Prostate gland (tissue), 2 donors: Measurements from ENCODE around the gene VOPP1. TPM values are rescaled to one million over a fixed set of nuclear protein-coding genes. Genes with fewer than 3 reads are reported as not detected.
"Not testable (repeated sequence)": the region's sequence is repeated elsewhere in the genome, so short reads cannot be mapped to it uniquely, and the experiment has no call there.

Source experiments
- DNase-seq: peaks from one replicate; pipeline ENCODE4 v3.0.0-alpha.2; 2019; ENCODE audit warnings: low spot score
- H3K27ac ChIP-seq, 2 donors: fragments of 200-600 bp; sonication (generic); 2 replicates each; pipeline ENCODE4 v1.5.1; 2017 to 2019
- H3K27me3 ChIP-seq: fragments of 200-600 bp; sonication (generic); replicated peaks from 2 replicates; pipeline ENCODE4 v1.5.1; 2019; ENCODE audit not compliant: insufficient read depth
- H3K36me3 ChIP-seq, 2 donors: fragments of 200-600 bp; sonication (generic); 1 replicate in 1 of 2; 2 replicates in 1 of 2; pipeline versions ENCODE4 v1.5.1 to v1.8.1; 2017 to 2019
- H3K4me1 ChIP-seq: fragments of 200-600 bp; sonication (generic); replicated peaks from 2 replicates; pipeline ENCODE4 v1.5.1; 2019
- H3K4me3 ChIP-seq, 2 donors: fragments of 200-600 bp; sonication (generic); 2 replicates each; pipeline ENCODE4 v1.5.1; 2017 to 2019
- H3K9me3 ChIP-seq: fragments of 200-600 bp; sonication (generic); 2 replicates; pipeline ENCODE4 v1.5.1; 2017
- CTCF ChIP-seq, 4 experiments: fragments of 200-600 bp in 2 of 4; fragments of 450-650 bp in 2 of 4; sonication (generic) in 2 of 4; IDR thresholded peaks; 1 replicate in 3 of 4; 2 replicates in 1 of 4; pipeline ENCODE4 v1.5.1; 2016 to 2019; ENCODE audit warnings: antibody characterized with exemption in 4 of 4, mild to moderate bottlenecking in 2 of 4, moderate library complexity in 2 of 4
- POLR2A ChIP-seq: fragments of 450-650 bp; IDR thresholded peaks from one replicate; pipeline ENCODE4 v1.6.1; 2016; ENCODE audit warnings: antibody characterized with exemption, mild to moderate bottlenecking
- POLR2AphosphoS5 ChIP-seq: sonication (generic); formaldehyde crosslinking; IDR thresholded peaks from one replicate; pipeline ENCODE4 v1.6.1; 2017; ENCODE audit warnings: antibody characterized with exemption
- WGBS: methylation state at CpG from one replicate; pipeline ENCODE4 v1.1.5; 2018; 5-methylcytosine and 5-hydroxymethylcytosine counted together
- intact Hi-C: fragments of 100-400 bp; cut with DNase I; formaldehyde crosslinking; loops from one replicate; pipeline ENCODE4 v1.14.2; 2022
- total RNA-seq, 2 donors: library from RNA; depleted of rRNA; stranded (reverse); fragments of >200 nt; gene quantifications; one replicate each; pipeline ENCODE4 v1.1.0, GENCODE V29; 2016

The VOPP1 gene
- total RNA-seq, 2 donors from 2014 or later: 29.4 to 46.6 TPM

- peak; percentile 33 for TF ChIP-seq POLR2AphosphoS5
- intact Hi-C loops: loop anchor here (5.0 kb wide), 2 partner anchors 165 to 320 kb away; no protein-coding TSS in a partner anchor
- WGBS: 43% methylated on average over 2 of the region's 2 CpGs
Observed at GRCh38 chr7:55597214-55597739, 25.0 kb upstream of the VOPP1 start.

GRCh38 chr7:55595511-55595910, 23.2 kb upstream of the VOPP1 start:
- H3K9me3 ChIP-seq: no peaks in the 10 kb centered on the region
- WGBS: 90% methylated on average over 4 of the region's 4 CpGs
- no peak for DNase-seq
- no peaks in the 10 kb centered on the region for H3K27me3 ChIP-seq
- H3K27ac ChIP-seq: no peak overlapping the region
- intact Hi-C loops: loop anchor here (5.0 kb wide), 2 partner anchors 163 to 318 kb away; no protein-coding TSS in a partner anchor
- TF ChIP-seq CTCF (IDR thresholded peaks at IDR 0.05) (no peak), POLR2AphosphoS5 (no peak), POLR2A (no peak)
- H3K36me3 ChIP-seq: no peaks in the 10 kb centered on the region
- no peaks in the 10 kb centered on the region for H3K4me1 ChIP-seq
- H3K4me3 ChIP-seq: no peak overlapping the region

More at GRCh38 chr7:55597214-55597739, 25.0 kb upstream of the VOPP1 start:
- not testable (repeated sequence) for H3K27me3 ChIP-seq, H3K9me3 ChIP-seq, H3K4me1 ChIP-seq, H3K36me3 ChIP-seq, H3K27ac ChIP-seq, DNase-seq, H3K4me3 ChIP-seq

- H3K27me3 ChIP-seq: no peaks in the 10 kb centered on the region
- no peak for DNase-seq
- no peak overlapping the region for H3K4me3 ChIP-seq
- intact Hi-C loops: loop anchor here (5.0 kb wide), 2 partner anchors 163 to 318 kb away; no protein-coding TSS in a partner anchor
- TF ChIP-seq CTCF (IDR thresholded peaks at IDR 0.05) (no peak), POLR2AphosphoS5 (no peak), POLR2A (no peak)
- no peaks in the 10 kb centered on the region for H3K9me3 ChIP-seq
- H3K27ac ChIP-seq: no peak overlapping the region
- no peaks in the 10 kb centered on the region for H3K4me1 ChIP-seq
- H3K36me3 ChIP-seq: no peaks in the 10 kb centered on the region
Observed at GRCh38 chr7:55594870-55595269, 22.6 kb upstream of the VOPP1 start.

GRCh38 chr7:55594414-55594813, 22.1 kb upstream of the VOPP1 start:
- 95% methylated on average over 10 of the region's 10 CpGs for WGBS
- TF ChIP-seq CTCF (IDR thresholded peaks at IDR 0.05) (no peak), POLR2A (no peak), POLR2AphosphoS5 (no peak)
- Histone ChIP-seq H3K36me3 (no peaks in the 10 kb centered on the region), H3K4me1 (no peaks in the 10 kb centered on the region), H3K9me3 (no peaks in the 10 kb centered on the region), H3K27me3 (no peaks in the 10 kb centered on the region), H3K27ac (no peak overlapping the region), H3K4me3 (no peak overlapping the region)
- DNase-seq: no peak
- intact Hi-C loops: no loop called here

GRCh38 chr7:55593515-55594318, 21.4 kb upstream of the VOPP1 start:
- TF ChIP-seq POLR2A: no peak
- no peak for TF ChIP-seq POLR2AphosphoS5
- TF ChIP-seq CTCF (IDR thresholded peaks at IDR 0.05): peak; percentile 45 to 68 (median 55)
- intact Hi-C loops: no loop called here
- no peak for DNase-seq
- Histone ChIP-seq H3K27ac (no peak overlapping the region), H3K4me3 (no peak overlapping the region), H3K27me3 (no peaks in the 10 kb centered on the region), H3K36me3 (no peaks in the 10 kb centered on the region), H3K4me1 (no peaks in the 10 kb centered on the region), H3K9me3 (no peaks in the 10 kb centered on the region)
- WGBS: 72% methylated on average over 14 of the region's 14 CpGs
